Effector CD8-positive, alpha-beta T cell (primary cell): Measurements from ENCODE around the gene ZNF175.
"Not testable (repeated sequence)": the region's sequence is repeated elsewhere in the genome, so short reads cannot be mapped to it uniquely, and the experiment has no call there.

Experiments used
- DNase-seq: peaks from one replicate; lab custom pipeline; 2025; lab: John Stamatoyannopoulos, UW

ZNF175 gene

DNA sequence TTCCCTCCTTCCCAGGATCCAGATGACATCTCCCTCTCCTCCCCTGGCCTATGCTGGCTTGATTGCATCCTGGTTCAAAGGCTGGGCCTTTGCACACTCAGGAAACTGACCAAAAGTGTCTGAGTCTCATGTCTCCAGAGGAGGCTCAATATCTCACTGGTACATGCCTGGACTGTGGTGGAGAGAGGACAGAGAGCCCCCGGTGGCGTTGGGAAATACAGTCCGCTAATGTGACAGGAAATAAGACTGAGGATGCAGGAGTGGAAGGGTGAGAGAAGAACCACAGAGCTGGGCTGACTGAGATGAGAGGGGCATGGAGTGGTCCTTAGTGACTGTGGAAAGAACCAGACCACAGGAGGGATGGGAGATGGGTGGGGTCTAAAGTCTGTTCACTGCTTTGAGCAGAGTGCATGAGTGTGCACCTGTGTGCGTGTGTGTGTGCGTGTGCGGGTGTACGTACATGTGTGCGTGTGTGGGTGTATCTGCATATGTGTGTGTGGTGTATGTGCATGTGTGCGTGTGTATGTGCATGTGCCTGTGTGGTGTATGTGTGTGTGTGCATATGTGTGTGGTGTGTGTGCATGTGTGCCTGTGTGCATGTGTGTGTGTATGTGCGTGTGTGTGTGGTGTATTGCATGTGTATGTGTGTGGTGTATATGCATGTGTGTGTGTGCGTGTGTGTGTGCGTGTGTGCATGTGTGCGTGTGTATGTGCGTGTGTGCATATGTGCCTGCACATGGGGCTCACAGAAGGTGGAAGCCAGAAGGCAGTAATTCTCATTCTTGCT is 57.3 kb downstream of the ZNF175 start:
- DNase-seq, result no peak

- DNase-seq, result not testable (repeated sequence)
These were observed 59.2 kb downstream of the ZNF175 start, which contains the start of gene SIGLEC5 for GRCh38 chr19:51630315-51630714. TSS of gene SIGLEC5 (minus strand) at chr19:51630401. CDS start at chr19:51630335, 66 bp downstream.

- DNase-seq, result no peak
These were observed 61.0 kb downstream of the ZNF175 start for GRCh38 chr19:51632126-51632525.

DNA sequence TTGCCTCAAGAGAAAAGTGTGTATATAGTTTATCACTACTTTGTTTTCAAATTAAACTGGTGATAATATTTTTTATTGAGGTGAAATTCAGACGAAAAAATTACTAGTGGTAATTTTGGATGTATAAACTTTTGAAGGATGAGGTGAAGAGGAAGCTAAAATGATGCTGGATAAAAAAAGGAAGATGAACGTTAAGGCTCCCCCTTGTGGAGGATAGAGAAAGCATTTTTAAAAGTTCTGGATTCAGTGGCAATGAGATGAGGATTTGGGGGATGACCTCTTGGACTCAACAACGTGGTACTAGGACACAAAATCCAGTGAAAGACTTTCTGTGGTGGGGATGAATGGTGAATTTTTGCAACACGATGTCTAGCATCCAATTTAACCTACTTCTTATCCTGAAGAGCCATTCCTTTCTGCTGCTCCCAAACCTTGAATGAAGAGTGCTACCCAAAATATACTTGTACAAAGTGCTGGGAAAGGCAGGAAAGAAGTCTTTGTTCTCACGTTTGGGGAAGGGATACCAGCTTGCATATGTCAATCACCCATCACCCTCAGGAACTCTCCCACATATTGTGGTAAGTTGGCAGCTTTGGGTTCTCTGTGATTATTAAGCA is 66.4 kb downstream of the ZNF175 start:
- no peak for DNase-seq

GRCh38 chr19:51639916-51640315 is 68.8 kb downstream of the ZNF175 start:
- DNase-seq, result no peak

DNA sequence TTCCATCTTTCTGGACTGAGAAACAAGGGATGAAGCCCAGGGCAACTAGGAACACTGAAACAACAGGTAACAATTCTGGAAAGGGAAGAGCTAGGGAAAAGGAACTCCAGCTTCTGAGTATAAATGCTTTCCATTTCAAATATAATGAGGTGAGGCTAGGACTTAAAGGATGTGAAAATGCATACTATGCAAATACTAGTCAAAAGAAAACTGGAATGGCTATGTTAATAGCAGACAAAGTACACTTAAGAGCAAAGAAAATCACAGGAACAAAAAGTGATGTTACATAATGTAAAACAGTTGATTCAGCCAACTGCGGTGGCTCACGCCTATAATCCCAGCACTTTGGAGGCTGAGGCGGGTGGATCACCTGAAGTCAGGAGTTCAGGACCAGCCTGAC is 69.3 kb downstream of the ZNF175 start:
- DNase-seq, result no peak

GRCh38 chr19:51641648-51642047 is 70.6 kb downstream of the ZNF175 start:
- no peak for DNase-seq
